HG03139 (cell line): ENCODE data around the gene MDM2.
"Not testable (repeated sequence)": the region's sequence is repeated elsewhere in the genome, so short reads cannot be mapped to it uniquely, and the experiment has no call there.

Source experiments
- ATAC-seq: cut with Tn5 transposase; IDR thresholded peaks from one replicate; pipeline ENCODE4 v1.9.1; 2021; ENCODE audit not compliant: unreplicated experiment

Gene MDM2

DNA sequence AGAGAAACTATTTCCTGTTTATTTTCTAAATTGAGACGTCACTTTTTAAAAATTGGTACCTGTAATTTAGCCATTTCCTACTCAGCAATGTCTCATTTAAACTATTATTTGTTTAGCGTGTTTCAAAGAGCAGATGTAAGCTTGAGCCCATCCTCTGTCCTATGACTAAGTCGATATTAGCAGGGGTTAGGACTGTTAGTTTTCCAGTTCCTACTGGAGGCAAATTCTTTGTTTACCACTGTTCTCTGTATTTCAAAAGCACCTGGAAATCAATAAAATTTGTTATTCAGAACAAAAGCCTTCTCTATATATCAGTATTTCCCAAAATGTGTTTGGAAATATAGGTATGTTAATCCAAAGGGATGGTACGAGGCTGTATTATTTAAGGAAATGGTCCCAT, 42.4 kb downstream of the MDM2 start:
- ATAC-seq: no peak

DNA sequence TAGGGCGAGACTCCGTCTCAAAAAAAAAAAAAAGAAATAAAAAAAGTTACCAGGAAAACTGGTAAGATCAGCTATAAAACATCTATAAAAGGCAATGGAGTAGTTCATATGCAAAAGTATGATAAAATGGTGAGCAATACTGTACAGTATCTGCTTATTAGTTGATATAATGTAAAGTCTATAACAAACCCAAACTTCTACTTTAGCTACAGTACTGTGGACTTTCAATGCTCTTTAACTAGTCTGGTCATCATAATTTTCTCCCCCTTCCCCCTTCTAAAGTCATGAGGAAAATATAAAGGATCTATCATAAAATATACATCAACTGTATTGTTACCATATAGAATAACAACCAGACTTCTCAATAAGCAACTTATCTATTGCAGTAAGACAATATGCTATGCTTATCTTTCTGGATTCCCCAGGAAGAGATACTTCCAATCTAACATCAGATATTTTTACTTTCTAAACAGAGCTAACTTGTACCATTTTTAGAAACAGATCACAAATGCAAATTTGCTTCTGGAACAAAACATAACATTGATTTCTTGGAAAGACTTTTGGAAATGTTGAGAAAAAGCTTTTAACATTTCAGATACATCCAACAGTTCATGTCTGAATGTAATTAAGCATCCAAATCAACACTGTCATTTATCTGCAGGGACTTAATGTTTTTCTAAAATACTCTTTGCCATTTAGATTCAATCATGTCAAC, 43.8 kb downstream of the MDM2 start:
- ATAC-seq: no peak

DNA sequence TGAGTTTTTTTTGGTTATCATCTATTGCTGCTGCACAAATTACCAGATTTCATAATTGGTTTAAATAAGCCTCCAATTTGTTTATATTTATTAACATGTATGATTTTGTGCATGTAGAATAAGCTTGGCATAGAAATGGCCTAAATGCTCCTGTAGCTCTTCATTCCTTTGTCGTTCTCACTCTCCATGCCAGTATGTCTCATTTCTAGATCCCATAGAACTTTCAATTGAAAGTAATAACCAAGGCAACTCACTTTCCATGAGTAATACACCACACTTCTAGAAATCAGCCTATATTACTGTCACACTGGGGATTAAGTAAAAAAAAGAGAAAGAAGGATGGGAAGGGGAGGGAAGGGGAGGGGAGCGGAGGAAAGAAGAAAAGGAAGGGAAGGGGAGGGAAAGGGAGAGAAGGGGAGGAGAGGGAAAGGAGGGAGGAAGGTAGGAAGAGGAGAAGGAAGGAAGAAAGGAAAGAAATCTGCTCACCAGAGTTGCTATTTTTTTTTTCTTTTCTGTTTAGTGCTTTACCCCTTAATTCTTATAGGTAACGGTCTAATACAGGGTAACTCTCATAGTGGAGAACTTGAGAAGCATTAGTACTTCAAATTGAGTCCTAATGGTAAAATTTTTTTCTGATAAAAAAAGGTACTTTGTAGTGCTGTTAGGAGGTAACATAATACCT, 45.6 kb downstream of the MDM2 start:
- ATAC-seq: no peak

DNA sequence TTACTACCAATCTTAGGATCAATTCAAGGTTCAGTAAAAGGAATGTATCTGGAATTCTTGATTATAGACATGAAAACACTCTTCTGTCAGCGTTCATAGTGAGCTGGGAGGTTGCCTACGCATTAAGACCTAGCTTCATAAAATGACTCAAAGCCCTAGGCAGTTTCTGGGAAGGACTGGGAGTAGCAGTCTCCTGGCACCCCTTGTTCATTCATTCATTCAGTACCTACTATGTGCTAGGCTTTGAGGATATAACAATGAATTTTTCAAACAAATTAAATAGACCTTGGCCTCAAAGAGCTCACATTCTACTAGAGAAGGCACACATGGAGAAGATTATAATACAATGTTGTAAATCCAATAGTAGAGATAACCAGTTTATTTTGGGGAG, 46.1 kb downstream of the MDM2 start:
- no peak for ATAC-seq

DNA sequence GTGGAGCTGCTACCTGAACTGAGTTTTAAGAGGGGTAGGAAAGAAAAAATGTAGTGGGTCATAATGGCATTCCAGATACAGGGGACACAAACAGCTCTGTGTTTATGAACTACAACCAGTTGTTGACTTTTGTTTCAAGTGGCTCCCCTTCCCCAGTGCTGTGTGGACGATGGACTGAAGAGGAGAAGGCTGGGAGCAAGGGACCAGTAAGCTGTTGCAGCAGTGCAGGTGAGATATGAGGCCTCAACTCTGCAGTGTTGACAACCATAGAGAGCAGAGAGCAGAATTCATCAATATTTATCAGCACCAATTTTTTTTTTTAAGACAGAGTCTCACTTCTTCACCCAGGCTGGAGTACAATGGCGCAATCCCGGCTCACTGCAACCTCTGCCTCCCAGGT, 46.6 kb downstream of the MDM2 start:
- no peak for ATAC-seq

DNA sequence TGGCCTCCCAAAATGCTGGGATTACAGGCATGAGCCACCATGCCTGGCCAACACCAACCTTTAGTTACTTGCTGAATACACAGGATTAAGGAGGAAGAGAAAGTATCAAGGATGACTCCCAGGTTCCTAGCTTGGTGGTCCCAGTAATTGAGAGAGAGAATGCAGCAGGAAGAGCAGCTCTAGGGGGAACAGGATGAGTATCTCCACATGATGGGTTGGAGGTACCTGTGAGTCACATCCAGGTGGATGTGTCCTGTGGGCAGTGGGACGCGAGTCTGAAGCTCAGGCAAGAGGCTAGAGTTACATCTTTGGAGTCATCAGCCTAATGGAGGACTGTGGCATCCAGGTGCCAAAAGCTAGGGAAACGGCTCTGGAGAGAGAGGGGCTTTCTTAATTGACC, 47.1 kb downstream of the MDM2 start:
- ATAC-seq: no peak

DNA sequence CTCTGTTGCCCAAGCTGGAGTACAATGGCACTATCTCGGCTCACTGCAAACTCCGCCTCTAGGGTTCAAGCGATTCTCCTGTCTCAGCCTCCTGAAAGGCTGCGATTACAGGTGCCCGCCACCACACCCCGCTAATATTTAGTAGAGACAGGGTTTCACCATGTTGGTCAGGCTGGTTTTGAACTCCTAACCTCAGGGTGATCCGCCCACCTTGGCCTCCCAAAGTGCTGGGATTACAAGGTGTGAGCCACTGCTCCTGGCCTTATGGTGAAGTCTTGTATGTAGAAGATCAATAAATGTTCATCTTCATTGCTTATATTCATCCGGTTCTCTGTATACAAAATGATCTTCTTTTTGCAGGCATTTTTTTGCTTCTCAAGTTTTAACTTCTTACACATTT, 47.8 kb downstream of the MDM2 start:
- ATAC-seq: no peak

DNA sequence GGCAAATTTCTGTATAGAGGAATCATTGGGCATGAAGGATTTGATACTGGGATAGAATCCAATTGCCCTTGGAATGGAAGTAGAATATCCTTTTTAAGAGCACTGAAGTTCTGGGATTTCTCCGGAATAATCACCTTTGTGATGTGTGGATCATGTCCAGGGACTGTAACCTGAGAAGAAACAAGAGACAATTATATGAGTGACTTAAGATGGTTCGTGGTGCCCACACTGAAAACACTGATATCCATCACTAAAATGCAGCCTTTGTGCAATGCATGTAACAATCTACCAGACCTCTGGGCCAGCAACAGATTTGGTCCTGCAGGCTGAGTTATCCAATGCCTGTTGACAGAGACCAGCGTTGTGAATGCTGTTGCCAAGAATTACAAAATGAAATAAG, 48.5 kb downstream of the MDM2 start:
- no peak for ATAC-seq

DNA sequence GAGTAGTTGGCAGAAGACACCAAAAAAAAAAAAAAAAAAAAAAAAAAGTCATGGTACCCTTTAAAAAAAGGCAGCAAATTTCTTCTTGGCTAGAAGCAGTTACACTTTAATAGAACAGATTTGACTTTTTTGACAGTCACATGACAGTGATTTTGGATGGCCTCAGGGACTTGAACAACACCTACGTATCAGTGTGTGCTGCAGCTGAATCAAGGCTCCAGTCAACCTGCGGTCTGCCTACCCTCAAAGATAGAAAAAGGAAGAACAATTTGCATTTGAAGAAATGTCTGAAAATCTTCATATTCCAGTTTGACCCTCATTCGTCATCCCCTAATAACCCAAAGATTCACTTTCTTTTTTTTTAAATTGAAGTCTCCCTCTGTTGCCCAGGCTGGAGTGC, 53.9 kb downstream of the MDM2 start:
- ATAC-seq: no peak

DNA sequence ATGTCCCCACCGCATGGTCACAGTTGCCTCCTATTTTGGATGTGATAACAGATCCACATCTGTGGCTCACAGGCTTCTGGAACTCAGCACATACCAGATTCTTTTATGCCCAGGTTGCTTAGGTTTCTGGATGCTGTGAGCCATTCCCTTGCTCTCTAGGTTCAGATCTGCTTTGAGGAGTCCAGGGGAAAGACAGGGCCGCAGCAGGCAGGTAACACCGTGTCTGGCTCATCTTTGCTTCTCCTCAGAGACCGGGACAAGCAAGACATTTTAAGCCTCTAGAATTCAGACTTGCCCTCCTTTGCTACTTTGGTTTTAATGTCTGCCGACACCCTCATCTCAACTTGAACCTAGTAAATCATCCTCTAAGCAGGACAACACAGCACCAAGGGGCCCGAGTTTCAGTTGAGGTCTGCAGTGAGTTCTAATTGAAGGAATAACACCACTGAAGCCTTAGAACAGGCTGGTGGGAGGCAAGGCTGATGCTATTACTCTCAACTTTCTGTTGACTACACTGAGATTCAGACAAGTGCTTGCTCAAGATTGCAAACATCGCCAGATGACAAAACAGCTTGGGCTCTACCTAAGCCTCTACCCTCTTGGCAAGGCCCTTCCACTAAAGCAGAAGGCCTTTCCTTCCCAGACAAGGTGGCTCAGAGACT, 55.3 kb downstream of the MDM2 start:
- no peak for ATAC-seq

DNA sequence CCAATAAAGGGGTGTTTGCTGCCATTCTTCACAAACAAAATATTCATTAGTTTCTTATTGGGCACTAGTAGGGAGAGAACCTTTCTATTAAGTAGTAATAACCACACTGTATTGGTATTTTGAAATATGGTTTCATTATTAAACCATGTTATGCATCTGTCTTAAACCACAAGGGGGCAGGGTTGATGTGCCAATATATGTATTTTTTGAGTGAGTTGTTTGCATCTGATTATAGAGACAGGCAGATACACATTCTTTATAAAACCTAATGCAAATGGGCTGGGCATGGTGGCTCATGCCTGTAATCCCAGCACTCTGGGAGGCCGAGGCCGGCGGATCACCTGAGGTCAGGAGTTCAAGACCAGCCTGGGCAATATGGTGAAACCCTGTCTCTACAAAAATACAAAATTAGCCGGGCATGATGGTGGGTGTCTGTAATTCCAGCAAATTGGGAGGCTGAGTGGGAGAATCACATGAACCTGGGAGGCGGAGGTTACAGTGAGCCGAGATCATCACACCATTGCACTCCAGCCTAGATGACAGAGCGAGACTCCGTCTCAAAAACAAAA, 56.0 kb downstream of the MDM2 start:
- not testable (repeated sequence) for ATAC-seq

DNA sequence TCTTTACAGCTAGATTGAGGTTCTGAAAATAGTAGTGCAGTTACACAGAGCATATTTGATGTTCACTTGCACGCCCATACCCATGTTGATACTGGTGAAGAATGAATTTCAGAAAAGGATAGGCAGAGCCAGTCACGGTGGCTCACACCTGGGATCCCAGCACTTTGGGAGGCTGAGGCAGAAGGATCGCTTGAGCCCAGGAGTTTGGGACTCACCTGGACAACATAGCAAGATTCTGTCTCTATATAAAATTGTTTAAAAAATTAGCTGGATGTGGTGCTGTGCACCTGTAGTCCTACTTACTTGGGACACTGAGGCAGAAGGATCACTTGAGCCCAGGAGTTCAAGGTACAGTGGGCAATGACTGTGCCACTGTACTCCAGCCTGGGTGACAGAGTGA, 56.6 kb downstream of the MDM2 start:
- no peak for ATAC-seq

DNA sequence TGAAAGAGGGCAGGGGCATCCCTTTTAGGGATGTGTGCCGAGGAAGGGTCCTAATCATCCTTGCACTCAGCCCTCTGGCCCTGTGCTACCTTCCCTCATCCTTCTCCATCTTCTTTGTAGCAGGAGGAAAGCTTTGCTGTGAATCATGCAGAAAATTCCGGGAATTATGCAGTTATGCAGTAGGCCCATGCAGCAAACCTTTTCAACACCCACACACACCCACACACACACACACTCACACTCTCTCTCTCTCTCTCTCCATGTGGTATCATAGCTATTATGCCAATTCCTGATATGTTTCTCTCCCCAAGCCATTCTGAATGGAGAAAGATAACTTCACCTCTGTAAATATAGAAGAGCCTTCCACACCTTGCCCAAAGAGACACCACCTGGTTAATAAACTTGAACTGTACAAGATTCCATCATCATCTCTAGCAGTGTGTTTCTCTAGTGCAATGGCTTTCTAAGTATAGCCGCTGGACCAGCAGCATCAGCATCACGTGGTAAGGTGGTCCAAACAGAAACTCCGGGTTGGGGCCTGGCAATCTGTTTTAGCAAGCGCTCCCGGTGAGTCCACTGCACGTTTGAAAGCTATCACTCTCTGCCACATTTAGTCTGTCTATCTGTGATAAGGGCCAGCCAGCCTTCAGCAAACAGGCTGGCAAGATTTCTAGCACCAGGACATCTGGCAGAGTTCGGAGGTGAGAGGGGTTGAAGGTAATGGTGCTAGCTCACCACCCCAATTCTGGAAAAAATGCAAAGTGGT, 57.6 kb downstream of the MDM2 start:
- ATAC-seq: no peak

DNA sequence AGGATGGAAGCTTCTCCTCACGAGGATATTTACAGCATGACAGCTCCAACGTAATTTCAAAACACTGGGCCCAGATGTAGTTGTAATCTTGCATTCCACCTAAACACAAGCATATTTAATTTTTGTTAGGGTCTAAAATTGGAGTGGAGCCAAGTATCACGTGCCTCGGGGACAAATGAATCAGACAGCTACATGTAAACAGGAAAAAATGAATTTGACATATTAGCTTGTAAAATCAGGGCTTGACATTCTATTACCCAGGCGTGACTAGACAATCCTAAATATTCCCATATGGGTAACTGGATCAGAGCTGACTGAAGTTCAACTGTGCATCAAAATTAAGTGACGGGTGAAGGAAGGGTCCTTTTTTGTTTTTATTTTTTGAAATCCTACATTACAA, 59.0 kb downstream of the MDM2 start:
- ATAC-seq: no peak

DNA sequence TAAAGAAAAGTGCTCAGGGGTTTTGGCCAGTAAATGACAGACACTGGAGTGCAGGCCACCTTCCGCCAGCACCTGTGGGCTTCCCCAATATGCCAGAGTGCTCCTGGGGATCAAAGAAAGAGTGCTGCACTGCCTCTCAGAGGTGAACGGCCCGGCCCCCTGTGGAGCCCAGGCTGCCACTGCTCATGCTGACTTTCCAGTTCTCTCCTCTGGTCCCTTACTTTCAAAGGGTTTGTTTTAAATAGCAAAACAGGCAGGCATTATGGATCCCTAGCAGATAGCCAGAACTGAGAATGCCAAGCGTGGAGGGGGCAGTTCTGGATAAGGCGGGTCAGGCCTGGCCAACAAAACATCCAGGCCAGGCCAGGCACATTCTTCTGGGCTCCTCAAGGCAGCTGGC, 59.6 kb downstream of the MDM2 start:
- no peak for ATAC-seq

DNA sequence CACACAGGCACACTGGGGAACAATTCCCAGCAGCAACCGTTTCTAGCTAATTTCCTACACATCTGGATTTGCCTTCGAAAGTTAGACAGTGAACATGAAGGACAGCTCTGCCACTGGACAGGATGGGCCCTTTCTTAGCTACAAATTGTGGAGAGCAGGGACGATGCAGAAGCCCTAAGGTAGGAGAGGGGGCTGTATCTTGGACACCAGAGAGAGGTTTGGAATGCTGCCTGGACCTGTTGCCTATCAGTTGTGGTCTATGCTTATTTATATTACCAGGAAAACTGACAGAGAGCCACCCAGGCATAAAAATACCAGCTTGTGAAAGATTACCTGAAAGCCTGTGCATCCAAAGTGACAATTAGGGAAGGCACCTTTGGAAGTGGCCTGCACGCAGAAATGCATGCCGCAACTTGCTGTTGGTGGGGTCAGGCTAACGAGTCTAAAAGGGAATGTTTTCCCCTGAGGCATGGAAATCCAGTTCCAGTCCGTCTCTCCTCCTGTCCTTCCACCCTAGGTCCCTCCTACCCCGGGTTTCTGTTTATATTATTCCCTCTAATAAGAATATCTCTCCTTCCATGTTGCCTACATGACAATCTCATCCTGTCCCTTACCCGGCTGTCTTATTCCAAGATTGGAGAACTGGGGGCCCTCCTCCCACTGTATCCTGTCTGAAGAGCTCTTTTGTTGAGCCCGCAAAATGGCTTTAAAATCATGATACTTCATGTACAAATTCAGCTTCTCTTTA, 60.2 kb downstream of the MDM2 start:
- no peak for ATAC-seq

DNA sequence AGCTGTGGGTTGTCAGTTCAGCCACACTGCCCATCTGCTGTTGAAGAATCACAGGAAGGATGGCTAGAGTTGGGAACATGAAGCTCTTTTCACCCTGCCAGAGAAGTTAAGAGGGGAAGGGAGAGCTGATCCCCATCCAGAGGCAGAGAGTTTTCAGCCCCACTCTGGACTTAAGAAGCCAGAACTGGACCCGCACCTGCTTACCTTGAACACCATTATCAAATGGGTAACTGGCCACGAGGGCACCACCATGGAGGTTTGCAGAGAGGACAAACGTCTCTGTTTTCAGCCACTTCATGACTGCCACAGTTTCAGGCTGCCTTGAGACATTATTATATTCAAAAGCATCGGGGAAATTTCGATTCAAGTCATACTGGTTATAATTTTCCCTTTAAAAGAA, 62.0 kb downstream of the MDM2 start:
- ATAC-seq: no peak

DNA sequence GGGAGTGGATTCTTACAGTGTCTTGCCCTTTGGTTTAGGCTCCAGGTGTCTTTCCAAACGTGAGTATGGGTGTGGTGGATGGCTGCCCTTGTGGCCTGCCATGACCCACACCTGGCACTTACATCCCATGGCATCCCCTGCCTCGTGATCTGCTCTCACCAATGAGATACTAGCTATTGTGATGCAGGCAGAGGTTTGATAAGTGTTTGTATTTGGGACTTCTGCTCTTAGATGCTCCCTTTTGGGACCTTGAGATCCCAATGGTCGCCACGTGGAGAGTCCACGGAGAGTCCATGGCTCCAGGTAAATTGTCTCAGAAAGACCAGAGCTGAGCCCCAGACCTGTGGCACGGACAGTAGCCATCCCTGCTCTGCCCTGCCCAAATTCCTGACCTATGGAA, 62.5 kb downstream of the MDM2 start:
- no peak for ATAC-seq

DNA sequence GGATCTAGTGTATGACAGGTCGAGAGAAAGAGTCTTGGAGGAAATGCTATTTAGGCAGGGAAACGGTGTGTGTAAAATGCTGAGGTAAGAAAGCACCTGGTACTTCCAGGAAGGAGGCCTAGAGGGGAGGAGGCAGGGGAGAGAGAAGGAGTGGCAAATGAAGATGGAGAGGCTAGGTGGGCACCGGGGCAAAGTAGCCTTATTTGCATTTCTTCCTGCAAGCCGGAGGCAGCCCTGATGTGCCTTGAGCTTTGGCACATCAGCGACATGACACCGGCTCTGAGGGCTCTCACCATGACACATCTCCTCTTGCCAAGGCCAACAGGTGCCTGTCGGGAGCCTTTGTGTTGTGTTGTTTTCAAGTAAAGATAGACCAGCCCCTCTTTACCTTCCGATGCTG, 63.4 kb downstream of the MDM2 start:
- ATAC-seq: no peak

DNA sequence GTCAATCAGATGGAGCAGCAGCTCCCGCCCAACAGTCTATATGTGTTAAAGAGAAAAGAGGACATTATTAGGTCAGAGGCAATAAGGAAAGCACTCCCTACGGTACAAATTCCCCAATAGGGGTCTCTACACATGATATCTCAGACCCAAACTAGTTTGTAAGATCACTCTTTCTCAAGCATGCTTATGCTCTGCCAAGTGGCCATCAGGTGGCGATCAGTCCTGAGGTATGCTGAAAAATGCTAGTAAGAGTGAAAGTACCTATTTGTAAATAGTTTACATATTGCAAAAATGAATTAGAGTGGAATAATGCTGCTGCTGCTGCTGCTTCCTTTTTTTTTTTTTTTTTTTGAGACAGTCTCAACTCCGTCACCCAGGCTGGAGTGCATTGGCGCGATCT, 63.9 kb downstream of the MDM2 start:
- ATAC-seq: no peak

DNA sequence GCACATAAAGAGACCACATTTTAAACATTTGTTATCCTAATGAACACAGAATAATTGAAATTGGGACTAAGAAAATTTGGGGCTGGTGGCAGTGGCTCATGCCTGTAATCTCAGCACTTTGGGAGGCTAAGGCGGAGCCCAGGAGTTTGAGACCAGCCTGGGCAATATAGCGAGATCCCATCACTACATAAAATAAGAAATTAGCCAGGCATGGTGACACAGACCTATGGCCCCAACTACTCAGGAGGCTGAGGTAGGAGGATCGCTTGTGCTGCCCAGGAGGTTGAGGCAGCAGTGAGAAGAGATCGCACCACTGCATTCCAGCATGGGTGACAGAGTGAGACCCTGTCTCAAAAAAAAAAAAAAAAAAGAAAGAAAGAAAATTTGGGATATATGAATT, 65.3 kb downstream of the MDM2 start:
- ATAC-seq: no peak
